ENCODE data around the gene PLEKHA3. TPM values are rescaled to one million over a fixed set of nuclear protein-coding genes. Genes with fewer than 3 reads are reported as not detected.

Gene PLEKHA3
- total and polyA plus RNA-seq, 10 of the 15 experiments (the other 5 are each of a cell fraction or from before 2014, with no cell fraction given): 1.4 to 21.1 (median 7.4) TPM

- TF ChIP-seq REST (IDR thresholded peaks at IDR 0.05; ENCODE audit: low read depth, low read length) (no peak), IRF5 (IDR thresholded peaks at IDR 0.05; ENCODE audit: borderline replicate concordance) (no peak), CHD1 (IDR thresholded peaks at IDR 0.05; ENCODE audit: low read depth, low read length) (no peak), BRCA1 (IDR thresholded peaks at IDR 0.05; ENCODE audit: low read depth, low read length) (no peak), RELB (IDR thresholded peaks at IDR 0.05; ENCODE audit: low read depth) (0 out of 2 replicates have a peak, but pooled peaks have one; percentile 34), NFIC (IDR thresholded peaks at IDR 0.05; ENCODE audit: low read depth, low read length) (0 out of 2 replicates have a peak, but pooled peaks have one; percentile 17), SUZ12 (IDR thresholded peaks at IDR 0.05; ENCODE audit: unreplicated experiment) (no peak), HDAC2 (IDR thresholded peaks at IDR 0.05) (no peak), EP300 (IDR thresholded peaks at IDR 0.05; ENCODE audit: borderline replicate concordance in 1 of 2, control insufficient read depth in 1 of 2, low read depth in 2 of 2, low read length in 2 of 2) (no peak), SIX5 (IDR thresholded peaks at IDR 0.05; ENCODE audit: low read depth, low read length, severe bottlenecking) (no peak), PAX8 (IDR thresholded peaks at IDR 0.05) (no peak), FOXM1 (IDR thresholded peaks at IDR 0.05; ENCODE audit: low read depth, low read length) (no peak), MTA2 (IDR thresholded peaks at IDR 0.05; ENCODE audit: low read depth) (peak; percentile 45; the same call in 1 of the 2 replicates), EGR1 (IDR thresholded peaks at IDR 0.05; ENCODE audit: borderline replicate concordance in 1 of 2, low read depth in 2 of 2, low read length in 2 of 2) (no peak), E2F4 (IDR thresholded peaks at IDR 0.05; ENCODE audit: low read depth, low read length) (no peak), SP1 (IDR thresholded peaks at IDR 0.05; ENCODE audit: low read depth, low read length) (peak; percentile 46), ZNF622 (IDR thresholded peaks at IDR 0.05) (no peak), JUND (IDR thresholded peaks at IDR 0.05; ENCODE audit: low read depth, low read length) (no peak), PBX3 (IDR thresholded peaks at IDR 0.05; ENCODE audit: insufficient replicate concordance, low read depth, low read length) (no peak), YY1 (IDR thresholded peaks at IDR 0.05; ENCODE audit: low read depth, low read length) (peak; percentile 79), YBX1 (IDR thresholded peaks at IDR 0.05) (no peak)
Observed at GRCh38 chr2:178522950-178523595, 42.8 kb downstream of the PLEKHA3 start (continued).

Measured in GM12878 (cell line).